Measurements from ENCODE around the gene ANKRD11. TPM values are rescaled to one million over a fixed set of nuclear protein-coding genes. Genes with fewer than 3 reads are reported as not detected.
A peak's percentile ranks its signal among the peaks of the same experiment; 100 is the strongest.

ANKRD11 gene
- total and polyA plus RNA-seq, 2 donors (not counting 3 experiments of a cell fraction or from before 2014, with no cell fraction given), result 55.8 to 191 TPM

DNA sequence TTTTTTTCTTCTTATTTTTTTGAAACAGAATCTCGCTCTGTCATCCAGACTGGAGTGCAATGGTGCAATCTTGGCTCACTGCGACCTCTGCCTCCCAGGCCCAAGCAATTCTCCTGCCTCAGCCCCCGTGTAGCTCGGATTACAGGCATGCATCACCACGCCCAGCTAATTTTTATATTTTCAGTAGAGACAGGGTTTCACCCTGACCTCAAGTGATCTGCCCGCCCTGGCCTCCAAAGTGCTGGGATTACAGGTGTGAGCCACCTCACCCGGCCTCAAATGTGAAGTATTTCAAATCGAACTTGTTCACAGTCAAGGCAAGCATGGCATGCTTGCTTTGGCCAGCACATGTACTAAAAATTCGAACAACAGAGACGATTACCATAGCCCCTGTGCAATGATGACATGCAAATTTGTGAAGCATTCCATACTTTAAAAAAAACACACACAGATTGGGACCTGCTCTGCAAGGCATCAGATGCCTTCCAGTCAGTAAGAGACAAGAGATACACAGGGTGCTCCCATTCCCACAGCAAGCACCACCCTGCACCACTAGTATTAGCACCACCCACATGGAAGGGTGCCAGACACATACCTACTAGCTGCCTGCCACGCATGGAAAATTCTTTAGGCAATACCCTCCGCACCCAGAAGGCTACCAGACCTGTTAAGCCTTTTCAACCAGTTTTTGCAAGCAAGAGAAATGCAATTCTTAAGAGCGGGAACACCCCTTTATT lies 47.2 kb downstream of the ANKRD11 start:
- FAIRE-seq (no peak), DNase-seq (ENCODE audit: low read depth, low spot score) (peak; percentile 20)
- Histone ChIP-seq H3K27me3 (ENCODE audit: control insufficient read depth in 2 of 2, insufficient read depth in 2 of 2, low read length in 2 of 2) (no peaks in the 10 kb centered on the region), H3K4me2 (ENCODE audit: insufficient read depth, low read length) (no peak overlapping the region), H3K4me3 (replicated peaks in 1 of 3; ENCODE audit: insufficient read depth in 1 of 3, low read depth in 1 of 3, low read length in 3 of 3) (no peak overlapping the region), H3K9me3 (replicated peaks; ENCODE audit: control insufficient read depth, insufficient read depth, low read length) (no peaks in the 10 kb centered on the region), H2AFZ (ENCODE audit: low read depth, low read length) (no peak overlapping the region), H3K9me1 (replicated peaks; ENCODE audit: control insufficient read depth, extremely low read depth, insufficient read depth, low read length) (no peaks in the 10 kb centered on the region), H3K4me1 (ENCODE audit: control insufficient read depth, extremely low read depth, insufficient read depth, low read length) (peaks cover 17% of the 10 kb centered on the region), H3K9ac (replicated peaks; ENCODE audit: extremely low read depth, insufficient read depth, low read length) (no peak overlapping the region), H3K36me3 (ENCODE audit: control insufficient read depth in 2 of 2, extremely low read depth in 1 of 2, insufficient read depth in 2 of 2, low read length in 2 of 2) (no peaks in the 10 kb centered on the region), H3K79me2 (ENCODE audit: control insufficient read depth, insufficient read depth, low read length) (peaks cover 99% of the 10 kb centered on the region), H3K27ac (ENCODE audit: insufficient read depth, low read depth, low read length) (no peak overlapping the region), H4K20me1 (replicated peaks; ENCODE audit: control insufficient read depth, extremely low read depth, insufficient read depth, low read length) (no peaks in the 10 kb centered on the region)
- no peak for TF ChIP-seq FOS (IDR thresholded peaks at IDR 0.05; ENCODE audit: borderline replicate concordance, insufficient read depth, low read length)
- TF ChIP-seq POLR2AphosphoS5 (IDR thresholded peaks at IDR 0.05; ENCODE audit: insufficient read depth, low read depth, low read length), result no peak
- no peak for TF ChIP-seq POLR2A (IDR thresholded peaks at IDR 0.05; ENCODE audit: low read depth, low read length)
- TF ChIP-seq, protein P1, sequence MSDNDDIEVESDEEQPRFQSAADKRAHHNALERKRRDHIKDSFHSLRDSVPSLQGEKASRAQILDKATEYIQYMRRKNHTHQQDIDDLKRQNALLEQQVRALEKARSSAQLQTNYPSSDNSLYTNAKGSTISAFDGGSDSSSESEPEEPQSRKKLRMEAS (IDR thresholded peaks at IDR 0.05; ENCODE audit: insufficient read depth, insufficient read length), result no peak
- no peak for TF ChIP-seq GATA2 (IDR thresholded peaks at IDR 0.05; ENCODE audit: insufficient read depth, insufficient read length, low read depth, low read length)
- no peak for TF ChIP-seq JUN (IDR thresholded peaks at IDR 0.05; ENCODE audit: borderline replicate concordance, insufficient read depth, insufficient read length, low read depth)
- TF ChIP-seq EZH2 (IDR thresholded peaks at IDR 0.05; ENCODE audit: borderline replicate concordance, low read depth, low read length, severe bottlenecking), result no peak
- no peak for TF ChIP-seq MYC (IDR thresholded peaks at IDR 0.05; ENCODE audit: low read depth, low read length)
- TF ChIP-seq, protein P2, sequence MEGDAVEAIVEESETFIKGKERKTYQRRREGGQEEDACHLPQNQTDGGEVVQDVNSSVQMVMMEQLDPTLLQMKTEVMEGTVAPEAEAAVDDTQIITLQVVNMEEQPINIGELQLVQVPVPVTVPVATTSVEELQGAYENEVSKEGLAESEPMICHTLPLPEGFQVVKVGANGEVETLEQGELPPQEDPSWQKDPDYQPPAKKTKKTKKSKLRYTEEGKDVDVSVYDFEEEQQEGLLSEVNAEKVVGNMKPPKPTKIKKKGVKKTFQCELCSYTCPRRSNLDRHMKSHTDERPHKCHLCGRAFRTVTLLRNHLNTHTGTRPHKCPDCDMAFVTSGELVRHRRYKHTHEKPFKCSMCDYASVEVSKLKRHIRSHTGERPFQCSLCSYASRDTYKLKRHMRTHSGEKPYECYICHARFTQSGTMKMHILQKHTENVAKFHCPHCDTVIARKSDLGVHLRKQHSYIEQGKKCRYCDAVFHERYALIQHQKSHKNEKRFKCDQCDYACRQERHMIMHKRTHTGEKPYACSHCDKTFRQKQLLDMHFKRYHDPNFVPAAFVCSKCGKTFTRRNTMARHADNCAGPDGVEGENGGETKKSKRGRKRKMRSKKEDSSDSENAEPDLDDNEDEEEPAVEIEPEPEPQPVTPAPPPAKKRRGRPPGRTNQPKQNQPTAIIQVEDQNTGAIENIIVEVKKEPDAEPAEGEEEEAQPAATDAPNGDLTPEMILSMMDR (IDR thresholded peaks at IDR 0.05; ENCODE audit: extremely low read depth in 1 of 2, insufficient read depth in 1 of 2, low read depth in 1 of 2, low read length in 2 of 2), result no peak
- no TSS peak for BruUV-seq (replicated peaks)
- CTCF ChIA-PET, result interaction anchor here (0.5 to 1.6 kb wide), 2 partner anchors 29 to 90 kb away, joined by 3 read pairs; no protein-coding TSS in a partner anchor
- dilution Hi-C loops (cut with MboI; ENCODE audit: extremely low pct_ligation_motif_present, low sequenced_read_pairs) (no loop called here), intact Hi-C loops (cut with micrococcal nuclease) (no loop called here)
- POLR2A ChIA-PET, result no interaction called here
